BE2C (cell line): ENCODE measurements around the gene DPYSL5.

ENCODE experiments used
- DNase-seq: peaks from one replicate; pipeline ENCODE4 v3.0.0-alpha.2; 2020
- H3K27me3 ChIP-seq: fragments of 250-450 bp; sonication (Bioruptor Pico); 2 replicates; pipeline ENCODE4 v1.5.1; 2020; ENCODE audit warnings: mild to moderate bottlenecking
- H3K36me3 ChIP-seq: fragments of 250-450 bp; sonication (Bioruptor Pico); 2 replicates; pipeline ENCODE4 v1.5.1; 2020; ENCODE audit warnings: mild to moderate bottlenecking
- H3K4me1 ChIP-seq: fragments of 250-450 bp; sonication (Bioruptor Pico); 2 replicates; pipeline ENCODE4 v1.5.1; 2020
- H3K4me3 ChIP-seq: 2 replicates; pipeline ENCODE4 v1.5.1; 2011; ENCODE audit warnings: low read depth, low read length
- H3K9me3 ChIP-seq: fragments of 250-450 bp; sonication (Bioruptor Pico); 2 replicates; pipeline ENCODE4 v1.5.1; 2020
- CTCF ChIP-seq: IDR thresholded peaks from 2 replicates; pipeline ENCODE4 v1.5.1; 2012; ENCODE audit warnings: mild to moderate bottlenecking, low read depth, low read length

The DPYSL5 gene

DNA sequence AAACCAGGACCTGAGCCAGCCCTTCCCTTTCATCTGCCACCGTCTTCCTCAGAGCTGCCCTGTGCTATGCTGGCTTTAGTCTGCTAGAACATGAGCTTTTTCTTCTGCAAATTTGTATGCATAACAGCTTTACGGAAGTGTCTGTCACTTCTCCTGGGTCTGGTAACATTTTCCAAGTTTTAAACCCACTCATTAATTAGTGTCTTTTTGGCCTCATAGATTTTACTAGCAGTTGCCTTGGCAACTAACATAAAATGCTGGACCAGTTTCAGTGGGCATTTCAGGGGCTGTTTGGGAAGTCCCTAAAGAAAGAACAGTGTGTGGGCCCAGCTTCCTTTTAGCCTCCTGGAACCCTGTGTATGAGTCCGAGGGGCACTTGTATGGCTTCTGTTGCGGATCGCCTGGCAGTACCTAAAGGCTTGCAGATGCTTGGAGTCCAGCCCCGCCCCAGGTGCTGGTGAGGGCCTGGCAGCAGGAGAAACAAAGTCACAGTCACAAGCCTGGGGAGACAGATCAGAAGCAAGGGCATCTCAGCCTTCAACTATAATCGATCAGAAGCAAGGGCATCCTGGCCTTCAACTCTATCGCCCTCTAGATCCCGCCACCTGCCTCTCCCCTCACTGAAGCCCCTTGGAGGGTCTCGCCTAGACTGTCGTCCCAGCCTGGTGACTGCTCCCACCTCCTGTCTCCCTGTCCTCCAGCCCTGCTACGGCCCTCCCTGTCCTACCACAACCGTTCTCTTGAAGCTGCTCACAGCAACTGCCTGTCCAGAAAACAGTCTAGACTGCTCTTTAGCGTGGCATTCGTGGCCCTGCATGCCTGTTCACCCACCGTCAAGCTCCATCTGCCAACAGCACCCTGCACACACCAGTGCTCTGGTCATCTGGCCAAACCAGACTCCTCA lies 85.8 kb downstream of the DPYSL5 start:
- Histone ChIP-seq H3K9me3 (no peaks in the 10 kb centered on the region), H3K4me3 (no peak overlapping the region), H3K36me3 (no peaks in the 10 kb centered on the region), H3K4me1 (no peaks in the 10 kb centered on the region), H3K27me3 (no peaks in the 10 kb centered on the region)
- no peak for DNase-seq
- TF ChIP-seq CTCF = no peak

GRCh38 chr2:26934335-26934724 lies 86.4 kb downstream of the DPYSL5 start:
- Histone ChIP-seq H3K27me3 (no peaks in the 10 kb centered on the region), H3K36me3 (no peaks in the 10 kb centered on the region), H3K4me1 (no peaks in the 10 kb centered on the region), H3K4me3 (no peak overlapping the region), H3K9me3 (no peaks in the 10 kb centered on the region)
- TF ChIP-seq CTCF = no peak
- DNase-seq = no peak

GRCh38 chr2:26934985-26935384 lies 87.1 kb downstream of the DPYSL5 start:
- H3K27me3 ChIP-seq = no peaks in the 10 kb centered on the region
- H3K36me3 ChIP-seq = no peaks in the 10 kb centered on the region
- H3K9me3 ChIP-seq = no peaks in the 10 kb centered on the region
- no peak for TF ChIP-seq CTCF
- no peaks in the 10 kb centered on the region for H3K4me1 ChIP-seq
- no peak for DNase-seq
- H3K4me3 ChIP-seq = no peak overlapping the region

- Histone ChIP-seq H3K4me1 (no peaks in the 10 kb centered on the region), H3K9me3 (no peaks in the 10 kb centered on the region), H3K27me3 (no peaks in the 10 kb centered on the region), H3K36me3 (no peaks in the 10 kb centered on the region), H3K4me3 (no peak overlapping the region)
- DNase-seq = no peak
- TF ChIP-seq CTCF = no peak
These were observed 88.9 kb downstream of the DPYSL5 start for GRCh38 chr2:26936855-26937254.

DNA sequence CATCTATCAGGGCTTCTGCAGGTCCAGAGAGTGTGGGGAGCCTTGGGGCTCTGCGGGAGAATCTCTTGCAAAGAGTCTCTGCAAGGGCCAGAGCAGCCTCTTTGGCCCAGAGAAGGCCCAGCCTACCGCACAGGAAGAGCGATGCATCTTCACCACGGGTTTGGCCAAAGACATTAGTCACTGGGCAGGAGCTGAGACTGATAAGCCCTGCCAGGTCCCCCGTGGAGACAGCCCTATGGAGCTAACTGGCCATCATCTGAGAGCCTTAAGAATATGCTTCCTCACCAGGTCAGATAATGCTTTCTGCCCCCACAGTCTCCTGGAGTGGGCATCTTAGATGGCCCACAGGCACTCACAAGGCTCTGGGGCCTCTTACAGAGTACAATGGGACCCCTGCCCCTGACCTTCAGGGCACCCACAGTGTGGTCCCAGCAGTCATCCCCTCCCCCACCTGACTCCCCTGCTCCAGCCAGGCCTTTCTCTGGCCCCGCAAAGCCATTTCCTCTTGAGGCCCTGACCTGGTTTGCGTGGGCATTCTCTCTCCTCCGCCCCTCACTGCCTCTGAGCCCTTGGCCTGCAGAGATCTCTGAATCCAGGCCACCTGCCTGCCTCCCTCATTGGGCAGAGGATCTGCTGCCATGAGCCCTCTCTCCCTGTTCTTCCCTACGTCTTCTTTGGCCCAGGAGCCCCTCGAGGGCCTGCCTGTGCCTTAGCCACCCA lies 90.6 kb downstream of the DPYSL5 start:
- Histone ChIP-seq H3K9me3 (no peaks in the 10 kb centered on the region), H3K27me3 (no peaks in the 10 kb centered on the region), H3K36me3 (peaks cover 3% of the 10 kb centered on the region; the same call in 1 of the 2 replicates), H3K4me1 (no peaks in the 10 kb centered on the region; the same call in 1 of the 2 replicates), H3K4me3 (no peak overlapping the region)
- no peak for DNase-seq
- no peak for TF ChIP-seq CTCF

DNA sequence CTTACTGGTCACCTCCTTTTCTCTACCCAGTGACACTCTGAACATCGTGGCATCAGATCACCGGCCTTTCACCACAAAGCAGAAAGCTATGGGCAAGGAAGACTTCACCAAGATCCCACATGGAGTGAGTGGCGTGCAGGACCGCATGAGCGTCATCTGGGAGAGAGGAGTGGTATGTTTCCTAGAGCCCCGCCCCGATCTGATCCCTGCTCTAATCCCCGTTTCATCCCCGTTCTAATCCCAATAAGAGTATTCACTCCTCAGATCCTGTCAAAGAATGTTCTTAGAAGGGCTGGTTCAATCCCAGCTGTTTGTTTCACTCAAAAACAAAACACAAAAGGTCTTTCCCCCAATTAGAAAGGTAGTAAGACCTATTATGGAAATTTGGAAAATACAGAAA lies 92.1 kb downstream of the DPYSL5 start:
- H3K9me3 ChIP-seq = no peaks in the 10 kb centered on the region
- DNase-seq = no peak
- H3K4me3 ChIP-seq = no peak overlapping the region
- no peaks in the 10 kb centered on the region for H3K27me3 ChIP-seq
- no peak for TF ChIP-seq CTCF
- peaks cover 3% of the 10 kb centered on the region; the same call in 1 of the 2 replicates for H3K36me3 ChIP-seq
- H3K4me1 ChIP-seq = no peaks in the 10 kb centered on the region; the same call in 1 of the 2 replicates
